Left forelimb (tissue), 1 donor: ENCODE data around the gene SCFD2.
A peak's percentile ranks its signal among the peaks of the same experiment; 100 is the strongest.
"Not testable (repeated sequence)": the region's sequence is repeated elsewhere in the genome, so short reads cannot be mapped to it uniquely, and the experiment has no call there.

Source experiments
- DNase-seq: peaks from one replicate; pipeline ENCODE4 v3.0.0-alpha.2; 2018; ENCODE audit warnings: low spot score

Gene SCFD2

GRCh38 chr4:53365486-53366300, at the start of gene SCFD2:
SCFD2 (minus strand) TSS chr4:53366061.
- peak; percentile 97 for DNase-seq

GRCh38 chr4:53409479-53409878, 43.6 kb upstream of the SCFD2 start:
- DNase-seq: not testable (repeated sequence)

GRCh38 chr4:53380221-53380620, 14.4 kb upstream of the SCFD2 start:
- no peak for DNase-seq

- no peak for DNase-seq
Observed at GRCh38 chr4:53378171-53378482, 12.3 kb upstream of the SCFD2 start.

GRCh38 chr4:53377319-53378170, 11.7 kb upstream of the SCFD2 start, which contains the start of gene FIP1L1:
FIP1L1 (plus strand) TSS chr4:53377641; CDS start chr4:53377839, 198 bp downstream.
- peak; percentile 96 for DNase-seq

GRCh38 chr4:53376900-53377299, 11.0 kb upstream of the SCFD2 start:
- DNase-seq: no peak

- no peak for DNase-seq
Observed at GRCh38 chr4:53374777-53375258, 9.0 kb upstream of the SCFD2 start.

GRCh38 chr4:53371843-53372521, 6.1 kb upstream of the SCFD2 start:
- no peak for DNase-seq

GRCh38 chr4:53371049-53371448, 5.2 kb upstream of the SCFD2 start:
- DNase-seq: no peak

- DNase-seq: no peak
Observed at GRCh38 chr4:53367721-53368120, 1.9 kb upstream of the SCFD2 start.

GRCh38 chr4:53366301-53366716, 448 bp upstream of the SCFD2 start:
- DNase-seq: no peak

- no peak for DNase-seq
Observed at GRCh38 chr4:53365121-53365485, 758 bp downstream of the SCFD2 start.

- no peak for DNase-seq
Observed at GRCh38 chr4:53364624-53365023, 1.2 kb downstream of the SCFD2 start.

- no peak for DNase-seq
Observed at GRCh38 chr4:53362093-53362492, 3.8 kb downstream of the SCFD2 start.

GRCh38 chr4:53361451-53361850, 4.4 kb downstream of the SCFD2 start:
- DNase-seq: no peak

- DNase-seq: no peak
Observed at GRCh38 chr4:53355930-53356521, 9.8 kb downstream of the SCFD2 start.

- DNase-seq: no peak
Observed at GRCh38 chr4:53354012-53354722, 11.7 kb downstream of the SCFD2 start.

- DNase-seq: no peak
Observed at GRCh38 chr4:53349091-53349491, 16.8 kb downstream of the SCFD2 start.

- no peak for DNase-seq
Observed at GRCh38 chr4:53348046-53348445, 17.8 kb downstream of the SCFD2 start.

GRCh38 chr4:53346920-53347852, 18.7 kb downstream of the SCFD2 start:
- no peak for DNase-seq
